Measurements from ENCODE around the gene PLAU.

PLAU gene

GRCh38 chr10:73905256-73906020, 5.5 kb upstream of the PLAU start:
- no peak for TF ChIP-seq POLR2A (IDR thresholded peaks at IDR 0.05; ENCODE audit: extremely low read depth, insufficient read length)
- TF ChIP-seq MYC (IDR thresholded peaks at IDR 0.05; ENCODE audit: low read depth, low read length), result no peak
- no peak for TF ChIP-seq CTCF (IDR thresholded peaks at IDR 0.05; ENCODE audit: low read depth, low read length)
- no peak for TF ChIP-seq MAX (IDR thresholded peaks at IDR 0.05; ENCODE audit: low read depth, low read length)
- H3K4me3 ChIP-seq (ENCODE audit: low read depth, low read length), result no peak overlapping the region
- DNase-seq (ENCODE audit: low read depth), result peak; percentile 40

- H3K4me3 ChIP-seq (ENCODE audit: low read depth, low read length), result no peak overlapping the region
- no peak for TF ChIP-seq POLR2A (IDR thresholded peaks at IDR 0.05; ENCODE audit: extremely low read depth, insufficient read length)
- TF ChIP-seq MAX (IDR thresholded peaks at IDR 0.05; ENCODE audit: low read depth, low read length), result no peak
- no peak for TF ChIP-seq MYC (IDR thresholded peaks at IDR 0.05; ENCODE audit: low read depth, low read length)
- no peak for TF ChIP-seq CTCF (IDR thresholded peaks at IDR 0.05; ENCODE audit: low read depth, low read length)
- DNase-seq (ENCODE audit: low read depth), result peak; percentile 87
Measured at GRCh38 chr10:73906524-73907447, 4.1 kb upstream of the PLAU start.

GRCh38 chr10:73907841-73908517, 3.0 kb upstream of the PLAU start:
- TF ChIP-seq POLR2A (IDR thresholded peaks at IDR 0.05; ENCODE audit: extremely low read depth, insufficient read length) (no peak), CTCF (IDR thresholded peaks at IDR 0.05; ENCODE audit: low read depth, low read length) (no peak)

GRCh38 chr10:73908853-73909539, 1.9 kb upstream of the PLAU start:
- DNase-seq (ENCODE audit: low read depth), result peak; percentile 98
- peak; percentile 84 for TF ChIP-seq MYC (IDR thresholded peaks at IDR 0.05; ENCODE audit: low read depth, low read length)
- TF ChIP-seq POLR2A (IDR thresholded peaks at IDR 0.05; ENCODE audit: extremely low read depth, insufficient read length), result no peak
- 0 out of 2 replicates have a peak, but pooled peaks have one; percentile 62 for TF ChIP-seq MAX (IDR thresholded peaks at IDR 0.05; ENCODE audit: low read depth, low read length)
- peak overlapping the region; percentile 16 for H3K4me3 ChIP-seq (ENCODE audit: low read depth, low read length)

More at GRCh38 chr10:73907841-73908517, 3.0 kb upstream of the PLAU start:
- peak overlapping the region; percentile 52 for H3K4me3 ChIP-seq (ENCODE audit: low read depth, low read length)
- peak; percentile 95 for DNase-seq (ENCODE audit: low read depth)

- H3K4me3 ChIP-seq (ENCODE audit: low read depth, low read length), result peak overlapping the region; percentile 16
- TF ChIP-seq MYC (IDR thresholded peaks at IDR 0.05; ENCODE audit: low read depth, low read length) (no peak), POLR2A (IDR thresholded peaks at IDR 0.05; ENCODE audit: extremely low read depth, insufficient read length) (no peak), MAX (IDR thresholded peaks at IDR 0.05; ENCODE audit: low read depth, low read length) (no peak), CTCF (IDR thresholded peaks at IDR 0.05; ENCODE audit: low read depth, low read length) (no peak)
- no peak for DNase-seq (ENCODE audit: low read depth)
Measured at GRCh38 chr10:73909540-73910115, 1.3 kb upstream of the PLAU start.

Measured in NB4 (cell line).